Right lobe of liver (tissue), 6 donors: ENCODE data around the gene CORO2A. TPM values are rescaled to one million over a fixed set of nuclear protein-coding genes. Genes with fewer than 3 reads are reported as not detected.
"Not testable (repeated sequence)": the region's sequence is repeated elsewhere in the genome, so short reads cannot be mapped to it uniquely, and the experiment has no call there.

Source experiments
- ATAC-seq, 4 donors: fragments of 200-7000 bp; cut with Tn5 transposase; one replicate each; pipeline ENCODE4 v1.9.1; 2020; ENCODE audit warnings: mild to moderate bottlenecking in 4 of 4, moderate library complexity in 4 of 4
- DNase-seq, 3 donors: peaks; one replicate each; pipeline ENCODE4 v3.0.0-alpha.2; 2020
- H3K27ac ChIP-seq, 3 donors: fragments of 200-600 bp; one replicate each; pipeline ENCODE4 v1.8.0; 2022
- H3K27me3 ChIP-seq, 2 donors: fragments of 200-600 bp; one replicate each; pipeline ENCODE4 v1.8.0; 2022
- H3K36me3 ChIP-seq, 4 donors: fragments of 200-600 bp; sonication (generic) in 1 of 4; one replicate each; pipeline versions ENCODE4 v1.5.1 to v1.8.0; 2017 to 2022; ENCODE audit warnings: control low read depth in 1 of 4
- H3K4me1 ChIP-seq, 4 donors: fragments of 200-600 bp; sonication (generic) in 1 of 4; one replicate each; pipeline versions ENCODE4 v1.5.1 to v1.8.0; 2017 to 2022; ENCODE audit warnings: control low read depth in 1 of 4
- H3K4me3 ChIP-seq, 3 donors: fragments of 200-600 bp; one replicate each; pipeline ENCODE4 v1.8.0; 2022
- H3K9me3 ChIP-seq, 4 donors: fragments of 200-600 bp; sonication (generic) in 1 of 4; one replicate each; pipeline versions ENCODE4 v1.5.1 to v1.8.0; 2017 to 2022; ENCODE audit warnings: control low read depth in 1 of 4
- CTCF ChIP-seq, 4 donors: fragments of 200-600 bp in 3 of 4; fragments of 450-650 bp in 1 of 4; IDR thresholded peaks; one replicate each; pipeline versions ENCODE4 v1.5.1 to v1.8.0; 2016 to 2022; ENCODE audit warnings: antibody characterized with exemption in 4 of 4, mild to moderate bottlenecking in 2 of 4
- POLR2A ChIP-seq: fragments of 450-650 bp; IDR thresholded peaks from one replicate; pipeline ENCODE4 v1.6.1; 2017; ENCODE audit warnings: antibody characterized with exemption, mild to moderate bottlenecking
- WGBS: methylation state at CpG from one replicate; pipeline ENCODE4 v1.1.6; 2018; ENCODE audit warnings: low coverage, low lambda C conversion rate; ENCODE audit not compliant: insufficient coverage; ENCODE audit errors: missing lambda C conversion rate; 5-methylcytosine and 5-hydroxymethylcytosine counted together
- intact Hi-C, 2 donors: fragments of 100-400 bp; cut with DNase I; formaldehyde crosslinking; loops; one replicate each; pipeline versions ENCODE4 v1.11.2 to v1.14.1; 2022
- total RNA-seq, 6 experiments: library from RNA; depleted of rRNA in 2 of 6; stranded (reverse); fragments of >200 nt in 2 of 6; fragmentation: NEBNext Ultra II Directional in 3 of 6; extraction: Animal tissue kit (Norgen Biotek cat#: 25700) in 3 of 6; gene quantifications; one replicate each; pipeline versions ENCODE4 v1.1.0 to v1.2.4, GENCODE V29; 2016 to 2023
- donor health status: DM: no; HTN: yes; CAD: no.
- donor health status: DM: no; HTN: no; CAD: no.
- donor health status: DM: no; HTN: no; CAD: no.
- donor health status: DM: no; HTN: yes; CAD: no.
- donor health status: DM: no; HTN: yes; CAD: no.

Gene CORO2A
- total RNA-seq, 6 experiments from 2014 or later: 0.67 to 6.2 (median 3.3) TPM

DNA sequence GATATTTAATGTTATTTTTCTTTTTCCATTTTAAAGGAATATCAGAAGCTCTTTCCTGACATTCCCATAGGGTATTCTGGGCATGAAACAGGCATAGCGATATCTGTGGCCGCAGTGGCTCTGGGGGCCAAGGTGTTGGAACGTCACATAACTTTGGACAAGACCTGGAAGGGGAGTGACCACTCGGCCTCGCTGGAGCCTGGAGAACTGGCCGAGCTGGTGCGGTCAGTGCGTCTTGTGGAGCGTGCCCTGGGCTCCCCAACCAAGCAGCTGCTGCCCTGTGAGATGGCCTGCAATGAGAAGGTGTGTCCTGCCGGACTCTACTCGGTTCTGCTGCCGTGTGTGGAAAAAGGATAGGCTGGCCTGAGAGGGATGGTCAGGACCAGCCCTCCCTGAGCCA is 111.7 kb downstream of the CORO2A start:
- Histone ChIP-seq H3K27ac (peak overlapping the region in 2 of 3 donors; percentile 60 to 64), H3K9me3 (no peaks in the 10 kb centered on the region), H3K4me1 (peaks cover 0 to 45% (median 18%) of the 10 kb centered on the region in 4 donors), H3K36me3 (peaks cover 0 to 19% (median 9%) of the 10 kb centered on the region in 4 donors), H3K4me3 (no peak overlapping the region), H3K27me3 (no peaks in the 10 kb centered on the region)
- DNase-seq: no peak
- TF ChIP-seq CTCF (IDR thresholded peaks at IDR 0.05): no peak
- no peak for TF ChIP-seq POLR2A
- no peak for ATAC-seq
- intact Hi-C loops: no loop called here
- 92% methylated on average over 6 of the region's 12 CpGs for WGBS

GRCh38 chr9:98080326-98080725 is 112.1 kb downstream of the CORO2A start:
- peaks cover 0 to 19% (median 9%) of the 10 kb centered on the region in 4 donors for H3K36me3 ChIP-seq
- TF ChIP-seq POLR2A (no peak), CTCF (IDR thresholded peaks at IDR 0.05) (no peak)
- ATAC-seq (no peak), DNase-seq (no peak)
- intact Hi-C loops: no loop called here
- WGBS: 92% methylated on average over 1 of the region's 1 CpG
- peak overlapping the region in 2 of 3 donors; percentile 60 to 64 for H3K27ac ChIP-seq
- no peak overlapping the region for H3K4me3 ChIP-seq
- H3K27me3 ChIP-seq: no peaks in the 10 kb centered on the region
- no peaks in the 10 kb centered on the region for H3K9me3 ChIP-seq
- peaks cover 0 to 50% (median 21%) of the 10 kb centered on the region in 4 donors for H3K4me1 ChIP-seq

- no peak for DNase-seq
- Histone ChIP-seq H3K27me3 (no peaks in the 10 kb centered on the region), H3K36me3 (peaks cover 0 to 19% (median 9%) of the 10 kb centered on the region in 4 donors), H3K9me3 (no peaks in the 10 kb centered on the region), H3K4me3 (no peak overlapping the region), H3K27ac (no peak overlapping the region), H3K4me1 (peaks cover 0 to 58% (median 25%) of the 10 kb centered on the region in 4 donors)
- intact Hi-C loops: loop anchor here (10.0 kb wide), 2 partner anchors 146 to 176 kb away; partner anchors contain the start of gene TBC1D2 (in 1 of the 2)
- WGBS: 55% methylated on average over 5 of the region's 5 CpGs
- TF ChIP-seq POLR2A (no peak), CTCF (IDR thresholded peaks at IDR 0.05) (no peak)
- no peak for ATAC-seq
Observed at GRCh38 chr9:98078895-98079294, 113.5 kb downstream of the CORO2A start.

- intact Hi-C loops: loop anchor here (10.0 kb wide), 2 partner anchors 148 to 178 kb away; partner anchors contain the start of gene TBC1D2 (in 1 of the 2)
- H3K4me1 ChIP-seq: peaks cover 0 to 39% (median 14%) of the 10 kb centered on the region in 4 donors
Observed at GRCh38 chr9:98076514-98076890, 115.9 kb downstream of the CORO2A start.

GRCh38 chr9:98075332-98075805 is 117.1 kb downstream of the CORO2A start:
- Histone ChIP-seq H3K27ac (peak overlapping the region; percentile 51 to 76 (median 65)), H3K36me3 (peaks cover 0 to 12% (median 4%) of the 10 kb centered on the region in 4 donors), H3K4me1 (peaks cover 0 to 29% (median 10%) of the 10 kb centered on the region in 4 donors), H3K27me3 (no peaks in the 10 kb centered on the region), H3K9me3 (no peaks in the 10 kb centered on the region), H3K4me3 (no peak overlapping the region)
- intact Hi-C loops: loop anchor here (10.0 kb wide), 2 partner anchors 149 to 179 kb away; partner anchors contain the start of gene TBC1D2 (in 1 of the 2)
- TF ChIP-seq CTCF (IDR thresholded peaks at IDR 0.05): no peak
- TF ChIP-seq POLR2A: no peak
- 9% methylated on average over 6 of the region's 6 CpGs for WGBS
- ATAC-seq: peak; percentile 64 to 81 (median 74)
- no peak for DNase-seq

More at GRCh38 chr9:98076514-98076890, 115.9 kb downstream of the CORO2A start:
- not testable (repeated sequence) for H3K9me3 ChIP-seq, H3K27me3 ChIP-seq, DNase-seq, H3K4me3 ChIP-seq, ATAC-seq
- WGBS: 76% methylated on average over 3 of the region's 8 CpGs
- peak overlapping the region; percentile 51 to 76 (median 65) for H3K27ac ChIP-seq
- H3K36me3 ChIP-seq: peaks cover 0 to 15% (median 9%) of the 10 kb centered on the region in 4 donors
